ENCODE results near the gene TAF1B. TPM values are rescaled to one million over a fixed set of nuclear protein-coding genes. Genes with fewer than 3 reads are reported as not detected.

Gene TAF1B
- total and polyA plus RNA-seq, 2 donors (not counting 1 experiment from before 2014, with no cell fraction given), result 19.5 to 32.9 TPM

DNA sequence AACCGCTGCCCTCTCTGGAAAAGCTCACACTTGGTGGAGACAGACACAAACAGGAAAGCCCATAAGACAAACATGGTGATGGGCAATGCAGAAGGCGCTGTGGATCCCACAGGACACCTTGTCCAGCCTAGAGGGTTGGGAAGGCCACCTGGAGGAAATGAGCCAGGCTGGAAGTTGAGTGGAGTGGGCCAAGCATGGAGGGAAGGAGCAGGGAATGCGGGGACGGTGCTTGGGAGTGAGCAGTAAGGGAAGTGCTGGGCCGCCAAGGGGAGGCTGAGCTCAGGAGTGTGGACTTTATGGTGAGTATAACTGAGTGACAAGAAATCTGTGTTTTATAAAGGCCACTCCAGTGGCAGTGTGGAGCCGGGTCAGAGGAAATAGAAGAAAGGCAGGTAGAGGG lies 105.4 kb downstream of the TAF1B start:
- H3K27me3 ChIP-seq (ENCODE audit: control insufficient read depth, insufficient read depth, low read length), result peaks cover 6% of the 10 kb centered on the region
- no peaks in the 10 kb centered on the region for H3K9me3 ChIP-seq (ENCODE audit: control insufficient read depth, insufficient read depth, low read depth, low read length)
- no peak for DNase-seq (ENCODE audit: low read depth in 2 of 2)
- H4K20me1 ChIP-seq (ENCODE audit: control insufficient read depth, extremely low read depth, insufficient read depth, low read length), result no peaks in the 10 kb centered on the region
- no peaks in the 10 kb centered on the region for H3K36me3 ChIP-seq (ENCODE audit: control insufficient read depth, insufficient read depth, low read length)
- H3K4me2 ChIP-seq (ENCODE audit: extremely low read depth, insufficient read depth, low read length), result no peak overlapping the region
- no peak overlapping the region for H3K9ac ChIP-seq (ENCODE audit: insufficient read depth, low read length)
- no peak for TF ChIP-seq EZH2 (IDR thresholded peaks at IDR 0.05; ENCODE audit: low read length, missing control alignments)
- TF ChIP-seq, protein P1, sequence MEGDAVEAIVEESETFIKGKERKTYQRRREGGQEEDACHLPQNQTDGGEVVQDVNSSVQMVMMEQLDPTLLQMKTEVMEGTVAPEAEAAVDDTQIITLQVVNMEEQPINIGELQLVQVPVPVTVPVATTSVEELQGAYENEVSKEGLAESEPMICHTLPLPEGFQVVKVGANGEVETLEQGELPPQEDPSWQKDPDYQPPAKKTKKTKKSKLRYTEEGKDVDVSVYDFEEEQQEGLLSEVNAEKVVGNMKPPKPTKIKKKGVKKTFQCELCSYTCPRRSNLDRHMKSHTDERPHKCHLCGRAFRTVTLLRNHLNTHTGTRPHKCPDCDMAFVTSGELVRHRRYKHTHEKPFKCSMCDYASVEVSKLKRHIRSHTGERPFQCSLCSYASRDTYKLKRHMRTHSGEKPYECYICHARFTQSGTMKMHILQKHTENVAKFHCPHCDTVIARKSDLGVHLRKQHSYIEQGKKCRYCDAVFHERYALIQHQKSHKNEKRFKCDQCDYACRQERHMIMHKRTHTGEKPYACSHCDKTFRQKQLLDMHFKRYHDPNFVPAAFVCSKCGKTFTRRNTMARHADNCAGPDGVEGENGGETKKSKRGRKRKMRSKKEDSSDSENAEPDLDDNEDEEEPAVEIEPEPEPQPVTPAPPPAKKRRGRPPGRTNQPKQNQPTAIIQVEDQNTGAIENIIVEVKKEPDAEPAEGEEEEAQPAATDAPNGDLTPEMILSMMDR (conservative IDR thresholded peaks at IDR 0.05 in 1 of 2, IDR thresholded peaks at IDR 0.05 in 1 of 2; ENCODE audit: low read depth in 1 of 2, low read length in 2 of 2), result no peak
- no peak overlapping the region for H3K4me3 ChIP-seq (replicated peaks in 1 of 4; ENCODE audit: control extremely low read depth in 1 of 4, insufficient read depth in 1 of 4, low read depth in 3 of 4, low read length in 4 of 4)
- no peak overlapping the region for H3K27ac ChIP-seq (ENCODE audit: insufficient read depth, low read length)
- H3K79me2 ChIP-seq (ENCODE audit: control insufficient read depth, insufficient read depth, low read length), result no peaks in the 10 kb centered on the region
- no peak overlapping the region for H2AFZ ChIP-seq (ENCODE audit: low read length)
- H3K4me1 ChIP-seq (ENCODE audit: control insufficient read depth, extremely low read depth, insufficient read depth, low read length), result peaks cover 2% of the 10 kb centered on the region

DNA sequence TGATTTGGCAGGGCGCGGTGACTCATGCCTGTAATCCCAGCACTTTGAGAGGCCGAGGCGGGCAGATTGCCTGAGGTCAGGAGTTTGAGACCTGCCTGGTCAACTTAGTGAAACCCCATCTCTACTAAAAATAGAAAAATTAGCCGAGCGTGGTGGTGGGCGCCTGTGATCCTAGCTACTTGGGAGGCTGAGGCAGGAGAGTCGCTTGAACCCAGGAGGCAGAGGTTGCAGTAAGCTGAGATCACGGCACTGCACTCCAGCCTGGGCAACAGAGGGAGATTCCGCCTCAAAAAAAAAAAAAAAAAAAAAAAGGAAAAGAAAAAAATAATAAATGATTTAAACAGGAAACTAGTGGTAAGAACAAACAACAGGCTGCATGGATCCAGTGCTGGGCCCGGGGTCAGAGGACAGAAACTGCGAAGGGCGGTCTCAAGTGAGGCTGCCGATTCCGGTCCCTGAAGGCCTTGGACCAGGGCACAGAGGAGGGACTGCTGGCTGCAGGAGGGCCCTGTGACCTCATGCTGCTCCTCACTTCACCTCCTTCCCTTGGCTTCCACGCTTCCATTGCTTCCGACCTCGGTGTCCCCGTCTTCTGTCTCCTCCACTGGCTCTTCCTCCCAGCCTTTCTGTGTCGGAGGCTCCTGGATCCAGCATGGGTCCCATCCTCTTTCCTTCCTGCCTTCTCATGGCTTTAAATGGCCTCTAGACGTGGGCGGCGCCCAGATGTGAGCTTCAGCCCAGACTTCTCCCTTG lies 106.1 kb downstream of the TAF1B start:
- H3K27me3 ChIP-seq (ENCODE audit: control insufficient read depth, insufficient read depth, low read length), result peaks cover 6% of the 10 kb centered on the region
- no peaks in the 10 kb centered on the region for H3K9me3 ChIP-seq (ENCODE audit: control insufficient read depth, insufficient read depth, low read depth, low read length)
- no peaks in the 10 kb centered on the region for H4K20me1 ChIP-seq (ENCODE audit: control insufficient read depth, extremely low read depth, insufficient read depth, low read length)
- H2AFZ ChIP-seq (ENCODE audit: low read length), result no peak overlapping the region
- H3K36me3 ChIP-seq (ENCODE audit: control insufficient read depth, insufficient read depth, low read length), result no peaks in the 10 kb centered on the region
- no peak overlapping the region for H3K27ac ChIP-seq (ENCODE audit: insufficient read depth, low read length)
- peaks cover 2% of the 10 kb centered on the region for H3K4me1 ChIP-seq (ENCODE audit: control insufficient read depth, extremely low read depth, insufficient read depth, low read length)
- H3K9ac ChIP-seq (ENCODE audit: insufficient read depth, low read length), result no peak overlapping the region
- H3K4me2 ChIP-seq (ENCODE audit: extremely low read depth, insufficient read depth, low read length), result no peak overlapping the region
- H3K4me3 ChIP-seq (replicated peaks in 1 of 4; ENCODE audit: control extremely low read depth in 1 of 4, insufficient read depth in 1 of 4, low read depth in 3 of 4, low read length in 4 of 4), result no peak overlapping the region
- H3K79me2 ChIP-seq (ENCODE audit: control insufficient read depth, insufficient read depth, low read length), result no peaks in the 10 kb centered on the region
- DNase-seq (ENCODE audit: low read depth in 2 of 2), result no peak
- TF ChIP-seq EZH2 (IDR thresholded peaks at IDR 0.05; ENCODE audit: low read length, missing control alignments), result no peak
- TF ChIP-seq, protein P1 (conservative IDR thresholded peaks at IDR 0.05 in 1 of 2, IDR thresholded peaks at IDR 0.05 in 1 of 2; ENCODE audit: low read depth in 1 of 2, low read length in 2 of 2), result no peak

DNA sequence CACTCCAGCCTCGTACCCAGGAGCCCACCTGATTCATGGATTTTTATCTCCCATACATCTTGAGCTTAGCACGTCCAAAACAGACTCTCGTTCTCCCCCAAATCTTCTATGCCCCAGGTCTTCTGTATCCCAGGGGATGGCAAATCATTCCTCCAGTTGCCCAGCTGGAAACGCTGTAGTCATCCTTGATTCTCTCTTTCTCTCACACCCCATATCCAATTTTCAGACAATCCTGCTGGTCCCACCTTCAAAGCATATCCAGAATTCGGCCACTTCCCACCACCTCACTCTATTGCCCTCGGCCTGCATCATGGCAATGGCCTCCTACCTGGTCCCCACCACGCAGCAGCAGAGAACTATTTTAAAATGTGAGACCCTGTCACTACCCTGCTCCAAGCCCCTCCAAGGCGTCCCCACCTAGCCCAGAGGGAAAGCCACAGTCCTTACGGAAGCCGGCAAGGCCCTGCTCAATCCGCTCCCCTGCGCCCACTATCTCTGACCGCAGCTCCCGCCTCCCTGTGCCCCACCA lies 106.8 kb downstream of the TAF1B start:
- Histone ChIP-seq H3K27me3 (ENCODE audit: control insufficient read depth, insufficient read depth, low read length) (peaks cover 4% of the 10 kb centered on the region), H3K4me1 (ENCODE audit: control insufficient read depth, extremely low read depth, insufficient read depth, low read length) (peaks cover 2% of the 10 kb centered on the region), H3K4me2 (ENCODE audit: extremely low read depth, insufficient read depth, low read length) (no peak overlapping the region), H3K79me2 (ENCODE audit: control insufficient read depth, insufficient read depth, low read length) (no peaks in the 10 kb centered on the region), H3K9me3 (ENCODE audit: control insufficient read depth, insufficient read depth, low read depth, low read length) (no peaks in the 10 kb centered on the region), H3K36me3 (ENCODE audit: control insufficient read depth, insufficient read depth, low read length) (no peaks in the 10 kb centered on the region), H3K9ac (ENCODE audit: insufficient read depth, low read length) (no peak overlapping the region), H3K27ac (ENCODE audit: insufficient read depth, low read length) (no peak overlapping the region), H2AFZ (ENCODE audit: low read length) (no peak overlapping the region), H3K4me3 (replicated peaks in 1 of 4; ENCODE audit: control extremely low read depth in 1 of 4, insufficient read depth in 1 of 4, low read depth in 3 of 4, low read length in 4 of 4) (no peak overlapping the region), H4K20me1 (ENCODE audit: control insufficient read depth, extremely low read depth, insufficient read depth, low read length) (no peaks in the 10 kb centered on the region)
- no peak for DNase-seq (ENCODE audit: low read depth in 2 of 2)
- TF ChIP-seq EZH2 (IDR thresholded peaks at IDR 0.05; ENCODE audit: low read length, missing control alignments), result no peak
- TF ChIP-seq, protein P1 (conservative IDR thresholded peaks at IDR 0.05 in 1 of 2, IDR thresholded peaks at IDR 0.05 in 1 of 2; ENCODE audit: low read depth in 1 of 2, low read length in 2 of 2), result no peak
